ENCODE results near the gene ACKR2. TPM values are rescaled to one million over a fixed set of nuclear protein-coding genes. Genes with fewer than 3 reads are reported as not detected.

ACKR2 gene
- total RNA-seq, 6 experiments from 2014 or later: 17.0 to 36.1 (median 23.0) TPM

DNA sequence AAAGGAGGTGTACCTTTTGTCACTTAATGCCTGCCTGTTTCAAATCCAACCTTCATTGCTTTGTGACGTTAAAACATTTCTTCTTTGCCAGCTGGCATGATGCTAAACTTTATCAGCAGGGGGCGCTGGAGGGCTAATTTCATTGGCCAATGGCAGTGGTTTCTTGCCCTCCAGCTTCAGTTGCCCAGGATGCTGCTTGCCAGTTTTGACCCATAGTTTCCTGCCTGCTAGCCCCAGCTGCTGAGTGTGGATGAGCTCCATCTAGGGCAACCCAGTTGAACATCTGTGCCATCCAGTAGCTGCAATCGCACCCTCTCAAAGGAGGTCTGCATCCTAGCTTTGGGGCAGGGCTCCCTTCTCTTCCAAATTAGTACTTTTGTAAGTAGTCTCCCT lies 22.1 kb downstream of the ACKR2 start:
- Histone ChIP-seq H3K4me1 (peaks cover 0 to 58% (median 22%) of the 10 kb centered on the region in 4 donors), H3K9me3 (no peaks in the 10 kb centered on the region), H3K27me3 (no peaks in the 10 kb centered on the region), H3K27ac (peak overlapping the region; percentile 34 to 91 (median 87)), H3K4me3 (no peak overlapping the region), H3K36me3 (no peaks in the 10 kb centered on the region)
- DNase-seq (peak; percentile 77 to 91 (median 85)), ATAC-seq (peak; percentile 55 to 76 (median 74))
- WGBS (ENCODE audit: insufficient coverage, low coverage, low lambda C conversion rate, missing lambda C conversion rate): 6% methylated on average over 3 of the region's 3 CpGs
- intact Hi-C loops (cut with DNase I): no loop called here
- peak; percentile 55 for TF ChIP-seq POLR2A (IDR thresholded peaks at IDR 0.05)
- peak; percentile 79 to 92 (median 87) for TF ChIP-seq CTCF (IDR thresholded peaks at IDR 0.05)

DNA sequence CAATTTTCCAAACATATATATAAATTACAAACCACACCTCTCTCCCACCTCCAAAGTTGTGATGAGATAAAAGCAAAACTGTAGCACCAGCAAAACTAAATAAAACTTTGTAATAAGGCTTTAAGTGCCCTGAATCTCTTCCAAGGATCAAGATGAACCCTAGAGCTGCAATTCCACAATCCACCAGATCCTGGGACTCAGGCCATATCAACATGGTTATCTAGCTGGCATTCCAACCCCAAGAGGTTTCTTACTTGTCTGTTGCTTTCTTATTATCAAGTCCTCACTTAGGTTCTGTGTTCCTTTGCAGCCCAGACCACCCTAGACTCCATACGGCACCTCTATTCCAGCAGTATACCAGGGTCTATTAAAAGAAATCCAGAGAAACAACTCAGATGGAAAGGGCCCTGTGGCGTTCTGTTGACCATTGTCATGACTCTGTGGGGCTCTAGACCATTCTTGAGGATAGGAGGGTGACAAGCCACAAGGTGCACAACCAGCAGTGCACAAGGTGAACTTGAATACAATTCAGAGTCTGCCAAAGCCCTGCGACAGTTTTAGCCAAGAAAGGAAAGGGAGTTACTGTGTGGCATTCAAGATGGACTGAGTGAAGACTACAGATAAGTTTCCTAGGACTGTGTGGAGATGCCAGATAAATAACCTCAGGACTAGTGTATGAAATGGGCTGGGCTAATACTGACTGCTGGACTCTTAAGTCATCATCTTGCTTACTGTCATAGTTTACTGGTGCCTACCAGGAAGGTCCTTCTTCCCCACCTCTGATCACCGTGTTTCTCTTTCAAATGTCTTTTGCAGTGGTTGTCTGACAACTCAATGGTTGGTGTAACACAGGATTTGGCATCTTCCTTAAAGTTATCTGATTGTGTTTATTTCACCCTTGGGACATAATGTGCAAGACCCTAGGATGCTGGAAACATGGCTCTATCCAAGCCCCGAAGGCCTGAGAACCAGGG lies 27.2 kb downstream of the ACKR2 start:
- Histone ChIP-seq H3K27ac (no peak overlapping the region), H3K4me3 (no peak overlapping the region), H3K4me1 (peaks cover 0 to 22% (median 4%) of the 10 kb centered on the region in 4 donors), H3K9me3 (no peaks in the 10 kb centered on the region), H3K36me3 (no peaks in the 10 kb centered on the region), H3K27me3 (no peaks in the 10 kb centered on the region)
- 90% methylated on average over 5 of the region's 5 CpGs for WGBS (ENCODE audit: insufficient coverage, low coverage, low lambda C conversion rate, missing lambda C conversion rate)
- DNase-seq (no peak), ATAC-seq (no peak)
- intact Hi-C loops (cut with DNase I): no loop called here
- TF ChIP-seq CTCF (IDR thresholded peaks at IDR 0.05) (peak in 2 of 4 donors; percentile 7 to 23), POLR2A (IDR thresholded peaks at IDR 0.05) (no peak)

GRCh38 chr3:42838571-42838970 lies 29.3 kb downstream of the ACKR2 start:
- Histone ChIP-seq H3K9me3 (no peaks in the 10 kb centered on the region), H3K36me3 (no peaks in the 10 kb centered on the region), H3K4me1 (peaks cover 0 to 31% (median 3%) of the 10 kb centered on the region in 4 donors), H3K27me3 (no peaks in the 10 kb centered on the region), H3K27ac (no peak overlapping the region), H3K4me3 (no peak overlapping the region)
- WGBS (ENCODE audit: insufficient coverage, low coverage, low lambda C conversion rate, missing lambda C conversion rate): 63% methylated on average over 4 of the region's 4 CpGs
- TF ChIP-seq CTCF (IDR thresholded peaks at IDR 0.05) (no peak), POLR2A (IDR thresholded peaks at IDR 0.05) (no peak)
- intact Hi-C loops (cut with DNase I): no loop called here
- no peak for DNase-seq
- no peak for ATAC-seq

- no peak overlapping the region for H3K4me3 ChIP-seq
- ATAC-seq: peak; percentile 62 to 90 (median 86)
- H3K4me1 ChIP-seq: peaks cover 0 to 41% (median 3%) of the 10 kb centered on the region in 4 donors
- no peaks in the 10 kb centered on the region for H3K27me3 ChIP-seq
- no peak overlapping the region for H3K27ac ChIP-seq
- H3K36me3 ChIP-seq: no peaks in the 10 kb centered on the region
- no peaks in the 10 kb centered on the region for H3K9me3 ChIP-seq
- 10% methylated on average over 4 of the region's 7 CpGs for WGBS (ENCODE audit: insufficient coverage, low coverage, low lambda C conversion rate, missing lambda C conversion rate)
- DNase-seq: no peak
- intact Hi-C loops (cut with DNase I): no loop called here
- TF ChIP-seq CTCF (IDR thresholded peaks at IDR 0.05) (peak; percentile 58 to 89 (median 73)), POLR2A (IDR thresholded peaks at IDR 0.05) (no peak)
Observed at GRCh38 chr3:42839616-42840015, 30.4 kb downstream of the ACKR2 start.
